ENCODE measurements around the gene LMAN2.
A peak's percentile ranks its signal among the peaks of the same experiment; 100 is the strongest.

Gene LMAN2

GRCh38 chr5:177303925-177304391, 47.5 kb downstream of the LMAN2 start:
- no peak for DNase-seq

DNA sequence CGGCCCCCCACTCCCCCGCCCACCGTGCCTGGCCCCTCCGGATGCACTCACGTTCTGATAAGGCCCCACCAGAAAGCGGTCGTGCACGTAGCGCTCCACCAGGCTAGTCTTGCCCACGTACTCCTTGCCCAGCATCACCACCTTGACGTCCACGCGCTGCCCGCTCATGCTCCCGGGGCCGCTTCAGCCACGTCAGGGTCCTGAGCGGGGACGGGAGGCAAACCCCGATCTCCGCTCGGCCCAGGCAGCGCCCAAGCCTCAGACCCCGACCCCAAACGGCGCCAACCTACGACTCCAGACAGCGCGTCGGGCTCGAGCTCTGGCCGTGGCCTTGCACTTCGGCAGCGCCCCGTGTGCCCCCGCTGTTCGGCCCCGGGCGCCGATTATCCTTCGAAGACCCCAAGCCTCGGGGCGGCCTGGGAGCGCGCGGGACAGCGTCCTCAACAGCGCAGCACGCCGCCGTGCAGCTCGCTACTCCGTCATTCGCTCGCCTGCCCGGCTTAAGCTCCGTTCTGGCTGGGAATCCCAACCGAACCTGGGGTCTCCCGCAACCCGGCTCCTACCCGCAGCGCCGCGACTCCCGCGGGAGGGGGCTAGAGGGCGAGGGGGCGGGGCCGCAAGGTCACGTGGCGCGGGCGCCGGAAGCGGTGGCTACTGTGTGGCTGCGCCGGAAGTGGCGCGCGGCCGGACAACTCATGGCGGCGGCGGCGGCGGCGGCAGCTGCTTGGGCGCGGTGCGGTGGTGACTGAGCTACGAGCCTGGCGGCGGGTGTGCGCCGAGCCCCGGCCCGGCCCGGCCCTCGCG, 48.1 kb downstream of the LMAN2 start, which contains the start of the genes PRELID1 and RAB24:
PRELID1 (plus strand) TSS at position 679 of the 804 bp plus-strand sequence. CDS start 187 bp downstream, outside the sequence.
RAB24 (minus strand) TSS at position 599 of the 804 bp plus-strand sequence; CDS start at position 168, 431 bp downstream.
- DNase-seq = peak; percentile 36 to 82

- no peak for DNase-seq
Measured at GRCh38 chr5:177302354-177303110, 48.9 kb downstream of the LMAN2 start.

GRCh38 chr5:177301503-177302165, 49.8 kb downstream of the LMAN2 start:
- DNase-seq = no peak

GRCh38 chr5:177300951-177301350, 50.5 kb downstream of the LMAN2 start:
- DNase-seq = no peak

GRCh38 chr5:177300236-177300880, 51.1 kb downstream of the LMAN2 start:
- DNase-seq = no peak

DNA sequence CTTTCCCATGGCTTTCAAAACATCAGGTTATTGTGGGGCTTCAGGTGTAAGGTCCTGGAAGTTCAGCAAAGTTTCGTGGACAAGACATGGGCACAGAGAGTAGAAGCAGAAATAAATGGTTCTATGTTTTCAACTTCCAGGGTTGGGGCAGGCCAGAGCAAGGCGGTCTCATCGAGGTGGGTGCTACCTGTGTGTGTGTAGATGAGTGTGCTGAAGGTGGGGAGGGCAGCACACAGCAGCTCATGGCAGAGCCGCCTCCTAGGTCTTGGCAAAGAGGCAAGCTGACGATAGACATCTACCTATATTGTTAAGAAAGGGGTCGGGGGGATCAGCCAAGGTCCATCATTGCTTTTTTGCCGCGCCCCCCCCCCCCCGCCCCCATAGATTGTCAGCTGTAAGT, 51.8 kb downstream of the LMAN2 start:
- DNase-seq = no peak

- DNase-seq = no peak
Measured at GRCh38 chr5:177297922-177298321, 53.5 kb downstream of the LMAN2 start.

GRCh38 chr5:177296581-177296980, 54.9 kb downstream of the LMAN2 start:
- no peak for DNase-seq

DNA sequence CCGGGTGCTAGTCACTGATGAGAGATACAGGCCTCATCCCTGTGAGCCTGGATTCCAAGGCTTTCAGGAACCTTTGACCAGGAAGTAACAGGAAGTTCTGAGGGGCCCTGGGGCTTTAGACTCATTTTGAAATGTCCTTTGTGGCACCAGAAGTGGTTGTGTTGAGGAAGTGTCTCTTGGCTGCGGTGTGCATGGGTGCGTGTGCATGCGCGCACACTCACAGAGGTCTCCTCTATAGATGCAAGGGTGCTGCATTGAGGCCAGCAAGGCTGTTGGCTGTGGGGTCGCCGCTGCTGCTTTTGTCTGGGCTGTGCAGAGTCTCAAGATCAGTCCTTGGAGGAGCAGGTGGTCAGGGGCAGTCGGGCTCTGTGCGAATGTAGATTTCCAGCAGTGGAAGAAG, 55.5 kb downstream of the LMAN2 start:
- DNase-seq = no peak

GRCh38 chr5:177294632-177295031, 56.8 kb downstream of the LMAN2 start:
- peak; percentile 48 to 85 for DNase-seq

- DNase-seq = no peak
Measured at GRCh38 chr5:177293819-177294581, 57.5 kb downstream of the LMAN2 start.

GRCh38 chr5:177291735-177292134, 59.7 kb downstream of the LMAN2 start:
- DNase-seq = no peak

DNA sequence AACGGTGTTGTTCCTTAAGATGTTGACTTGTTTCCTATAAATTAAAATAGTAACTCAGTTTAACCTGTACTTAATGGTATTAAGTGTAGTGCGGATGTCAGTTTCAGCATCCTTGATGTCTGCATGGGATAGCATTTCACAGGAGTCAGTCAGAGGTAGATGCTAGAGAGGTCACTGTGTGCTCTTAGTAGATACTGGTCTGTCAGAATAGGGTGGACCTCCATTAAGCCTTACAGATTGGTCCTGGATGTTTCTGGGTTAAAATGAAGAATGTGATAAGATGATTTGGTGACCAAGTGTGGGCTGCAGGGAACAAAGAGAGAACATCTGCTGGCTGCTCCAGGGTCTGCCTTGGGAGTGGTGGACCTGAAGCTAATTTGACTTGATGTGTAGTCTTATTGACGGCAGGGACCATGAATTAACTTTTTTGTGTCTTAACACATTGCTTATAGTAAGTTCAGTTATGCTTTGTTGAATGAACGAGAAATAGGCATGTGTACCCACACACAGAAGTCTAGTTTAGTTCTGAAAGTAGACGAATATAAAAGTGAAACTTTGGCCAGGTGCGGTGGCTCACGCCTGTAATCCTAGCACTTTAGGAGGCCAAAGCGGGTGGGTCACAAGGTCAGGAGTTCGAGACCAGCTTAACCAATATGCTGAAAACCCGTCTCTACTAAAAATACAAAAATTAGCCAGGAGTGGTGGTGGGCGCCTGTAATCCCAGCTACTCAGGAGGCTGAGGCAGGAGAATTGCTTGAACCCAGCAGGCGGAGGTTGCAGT, 60.5 kb downstream of the LMAN2 start:
- no peak for DNase-seq

DNA sequence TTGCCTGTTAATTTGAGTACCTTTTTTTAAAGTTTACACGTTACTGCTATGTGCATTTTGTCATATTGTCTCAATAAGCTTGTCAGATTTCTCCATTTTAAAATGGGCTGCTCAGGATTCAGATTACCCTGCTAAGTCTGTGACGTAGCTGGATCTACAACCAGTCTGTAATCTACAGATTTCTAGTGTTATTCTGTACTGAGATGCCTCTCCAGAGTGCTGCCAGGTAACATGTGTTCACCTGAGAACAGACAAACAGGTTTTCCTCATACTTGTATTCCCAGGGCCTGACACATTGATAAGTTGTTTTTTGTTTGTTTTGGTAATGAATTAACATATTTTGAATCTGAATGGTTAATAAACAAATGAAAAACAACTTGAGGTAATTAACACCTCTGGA, 63.3 kb downstream of the LMAN2 start:
- DNase-seq = no peak
